ENCODE results near the gene NOL12. TPM values are rescaled to one million over a fixed set of nuclear protein-coding genes. Genes with fewer than 3 reads are reported as not detected.
"Not testable (repeated sequence)": the region's sequence is repeated elsewhere in the genome, so short reads cannot be mapped to it uniquely, and the experiment has no call there.

Gene NOL12
- total RNA-seq, 2 donors from 2014 or later, result 21.9 to 26.8 TPM

- Histone ChIP-seq H3K36me3 (ENCODE audit: control insufficient read depth, insufficient read depth, low read length) (peaks cover 20% of the 10 kb centered on the region), H3K4me3 (ENCODE audit: low read length) (no peak overlapping the region), H3K4me1 (ENCODE audit: control insufficient read depth, insufficient read depth, low read length) (no peaks in the 10 kb centered on the region), H3K27me3 (ENCODE audit: control insufficient read depth, insufficient read depth, low read length, poor library complexity, severe bottlenecking) (no peaks in the 10 kb centered on the region), H3K9me3 (ENCODE audit: control insufficient read depth, low read length) (no peaks in the 10 kb centered on the region), H3K27ac (ENCODE audit: low read depth, low read length) (no peak overlapping the region), H3K9ac (ENCODE audit: extremely low read depth, low read length, poor library complexity, severe bottlenecking) (no peak overlapping the region)
- H3K4me1 Mint-ChIP-seq, result peaks cover 5% of the 10 kb centered on the region
- H3K36me3 Mint-ChIP-seq (ENCODE audit: low read depth), result peaks cover 40% of the 10 kb centered on the region
- H3K9me3 Mint-ChIP-seq, result no peaks in the 10 kb centered on the region
- H3K27me3 Mint-ChIP-seq (ENCODE audit: insufficient read depth), result no peaks in the 10 kb centered on the region
- no peak overlapping the region for H3K27ac Mint-ChIP-seq
- WGBS, 2 experiments (ENCODE audit: insufficient coverage in 1 of 2, insufficient read length in 1 of 2), result 93 to 94% methylated on average over 3 to 7 of the region's 7 CpGs
- DNase-seq, result no peak
- no peak overlapping the region for H3K4me3 Mint-ChIP-seq
- no peak for TF ChIP-seq CTCF (conservative IDR thresholded peaks at IDR 0.05)
Observed at GRCh38 chr22:37690407-37690806, 4.3 kb downstream of the NOL12 start.

GRCh38 chr22:37690901-37691504, 4.9 kb downstream of the NOL12 start:
- Histone ChIP-seq H3K36me3 (ENCODE audit: control insufficient read depth, insufficient read depth, low read length) (peaks cover 20% of the 10 kb centered on the region), H3K9me3 (ENCODE audit: control insufficient read depth, low read length) (no peaks in the 10 kb centered on the region), H3K4me1 (ENCODE audit: control insufficient read depth, insufficient read depth, low read length) (no peaks in the 10 kb centered on the region), H3K4me3 (ENCODE audit: low read length) (no peak overlapping the region), H3K9ac (ENCODE audit: extremely low read depth, low read length, poor library complexity, severe bottlenecking) (no peak overlapping the region), H3K27me3 (ENCODE audit: control insufficient read depth, insufficient read depth, low read length, poor library complexity, severe bottlenecking) (no peaks in the 10 kb centered on the region), H3K27ac (ENCODE audit: low read depth, low read length) (no peak overlapping the region)
- Mint-ChIP-seq H3K27ac (no peak overlapping the region), H3K9me3 (no peaks in the 10 kb centered on the region), H3K4me1 (peaks cover 6% of the 10 kb centered on the region), H3K36me3 (ENCODE audit: low read depth) (peaks cover 41% of the 10 kb centered on the region), H3K27me3 (ENCODE audit: insufficient read depth) (no peaks in the 10 kb centered on the region), H3K4me3 (no peak overlapping the region)
- TF ChIP-seq CTCF (conservative IDR thresholded peaks at IDR 0.05), result no peak
- WGBS, 2 experiments (ENCODE audit: insufficient coverage in 1 of 2, insufficient read length in 1 of 2), result 95 to 96% methylated on average over 4 to 18 of the region's 18 CpGs
- no peak for DNase-seq

GRCh38 chr22:37692627-37693285, 6.6 kb downstream of the NOL12 start:
- H3K27ac Mint-ChIP-seq, result no peak overlapping the region

GRCh38 chr22:37694131-37694530, 8.0 kb downstream of the NOL12 start:
- not testable (repeated sequence) for H3K4me1 Mint-ChIP-seq; H3K9me3 ChIP-seq (ENCODE audit: control insufficient read depth, low read length); DNase-seq; H3K27ac Mint-ChIP-seq; H3K27me3 Mint-ChIP-seq (ENCODE audit: insufficient read depth); H3K27me3 ChIP-seq (ENCODE audit: control insufficient read depth, insufficient read depth, low read length, poor library complexity, severe bottlenecking); H3K4me1 ChIP-seq (ENCODE audit: control insufficient read depth, insufficient read depth, low read length); H3K4me3 ChIP-seq (ENCODE audit: low read length); H3K9ac ChIP-seq (ENCODE audit: extremely low read depth, low read length, poor library complexity, severe bottlenecking); H3K4me3 Mint-ChIP-seq; H3K27ac ChIP-seq (ENCODE audit: low read depth, low read length); H3K9me3 Mint-ChIP-seq
- WGBS, 2 experiments (ENCODE audit: insufficient coverage in 1 of 2, insufficient read length in 1 of 2), result 93 to 98% methylated on average over 6 to 7 of the region's 7 CpGs
- H3K36me3 ChIP-seq (ENCODE audit: control insufficient read depth, insufficient read depth, low read length), result peaks cover 15% of the 10 kb centered on the region
- H3K36me3 Mint-ChIP-seq (ENCODE audit: low read depth), result peaks cover 34% of the 10 kb centered on the region

More at GRCh38 chr22:37692627-37693285, 6.6 kb downstream of the NOL12 start:
- peaks cover 40% of the 10 kb centered on the region for H3K36me3 Mint-ChIP-seq (ENCODE audit: low read depth)
- Histone ChIP-seq H3K4me3 (ENCODE audit: low read length) (no peak overlapping the region), H3K9ac (ENCODE audit: extremely low read depth, low read length, poor library complexity, severe bottlenecking) (no peak overlapping the region), H3K27me3 (ENCODE audit: control insufficient read depth, insufficient read depth, low read length, poor library complexity, severe bottlenecking) (no peaks in the 10 kb centered on the region), H3K4me1 (ENCODE audit: control insufficient read depth, insufficient read depth, low read length) (no peaks in the 10 kb centered on the region), H3K36me3 (ENCODE audit: control insufficient read depth, insufficient read depth, low read length) (peaks cover 20% of the 10 kb centered on the region), H3K9me3 (ENCODE audit: control insufficient read depth, low read length) (no peaks in the 10 kb centered on the region), H3K27ac (ENCODE audit: low read depth, low read length) (no peak overlapping the region)
- H3K27me3 Mint-ChIP-seq (ENCODE audit: insufficient read depth), result no peaks in the 10 kb centered on the region
- TF ChIP-seq CTCF (conservative IDR thresholded peaks at IDR 0.05), result no peak
- WGBS, 2 experiments (ENCODE audit: insufficient coverage in 1 of 2, insufficient read length in 1 of 2), result 95 to 96% methylated on average over 10 to 15 of the region's 15 CpGs
- no peaks in the 10 kb centered on the region for H3K9me3 Mint-ChIP-seq
- no peak overlapping the region for H3K4me3 Mint-ChIP-seq
- DNase-seq, result no peak
- peaks cover 6% of the 10 kb centered on the region for H3K4me1 Mint-ChIP-seq

GRCh38 chr22:37696260-37696656, 10.1 kb downstream of the NOL12 start:
- H3K36me3 ChIP-seq (ENCODE audit: control insufficient read depth, insufficient read depth, low read length), result peaks cover 25% of the 10 kb centered on the region
- H3K9me3 Mint-ChIP-seq; H3K27me3 Mint-ChIP-seq (ENCODE audit: insufficient read depth); H3K4me1 ChIP-seq (ENCODE audit: control insufficient read depth, insufficient read depth, low read length); DNase-seq; H3K9me3 ChIP-seq (ENCODE audit: control insufficient read depth, low read length); H3K4me1 Mint-ChIP-seq; H3K9ac ChIP-seq (ENCODE audit: extremely low read depth, low read length, poor library complexity, severe bottlenecking); H3K27me3 ChIP-seq (ENCODE audit: control insufficient read depth, insufficient read depth, low read length, poor library complexity, severe bottlenecking): not testable (repeated sequence)
- Mint-ChIP-seq H3K36me3 (ENCODE audit: low read depth) (peaks cover 35% of the 10 kb centered on the region), H3K4me3 (peak overlapping the region; percentile 85), H3K27ac (peak overlapping the region; percentile 69)
- 47 to 50% methylated on average over 10 to 12 of the region's 13 CpGs for WGBS, 2 experiments (ENCODE audit: insufficient coverage in 1 of 2, insufficient read length in 1 of 2)
- peak overlapping the region; percentile 39 for H3K4me3 ChIP-seq (ENCODE audit: low read length)
- H3K27ac ChIP-seq (ENCODE audit: low read depth, low read length), result peak overlapping the region; percentile 19
